HepG2 (cell line): ENCODE results near the gene MLLT10. TPM values are rescaled to one million over a fixed set of nuclear protein-coding genes. Genes with fewer than 3 reads are reported as not detected.
A peak's percentile ranks its signal among the peaks of the same experiment; 100 is the strongest.

Experiments used
- ARID2 ChIP-seq: sonication (generic); formaldehyde crosslinking; IDR thresholded peaks from 2 replicates; pipeline ENCODE4 v1.8.1; 2022; ENCODE audit warnings: mild to moderate bottlenecking, missing genetic modification reagents, borderline replicate concordance
- E2F2 ChIP-seq: sonication (generic); formaldehyde crosslinking; IDR thresholded peaks from 2 replicates; pipeline ENCODE4 v1.4.0; 2020; ENCODE audit warnings: missing genetic modification reagents, borderline replicate concordance
- FOXO4 ChIP-seq: sonication (generic); formaldehyde crosslinking; conservative IDR thresholded peaks from 2 replicates; pipeline ENCODE4 v1.8.1; 2023; ENCODE audit warnings: missing genetic modification reagents
- ISL2 ChIP-seq: sonication (generic); formaldehyde crosslinking; IDR thresholded peaks from 2 replicates; pipeline ENCODE4 v1.5.0; 2020; ENCODE audit warnings: missing genetic modification reagents
- KDM5B ChIP-seq: sonication (generic); formaldehyde crosslinking; IDR thresholded peaks from 2 replicates; pipeline ENCODE4 v1.4.0; 2020; ENCODE audit warnings: missing genetic modification reagents, mild to moderate bottlenecking, borderline replicate concordance
- KIAA2018 ChIP-seq: sonication (generic); formaldehyde crosslinking; IDR thresholded peaks from 2 replicates; pipeline ENCODE4 v1.5.0; 2020; ENCODE audit warnings: mild to moderate bottlenecking, missing genetic modification reagents, borderline replicate concordance
- KLF13 ChIP-seq: sonication (generic); formaldehyde crosslinking; IDR thresholded peaks from 2 replicates; pipeline ENCODE4 v1.4.0; 2020; ENCODE audit warnings: mild to moderate bottlenecking, missing genetic modification reagents
- MEIS2 ChIP-seq: sonication (generic); formaldehyde crosslinking; IDR thresholded peaks from 2 replicates; pipeline ENCODE4 v1.9.0; 2021; ENCODE audit warnings: mild to moderate bottlenecking, missing genetic modification reagents
- MIER2 ChIP-seq: IDR thresholded peaks from 2 replicates; pipeline ENCODE4 v1.6.1; 2016; ENCODE audit warnings: missing biosample characterization, missing genetic modification reagents
- MXD3 ChIP-seq: IDR thresholded peaks from 2 replicates; pipeline ENCODE4 v1.6.1; 2016; ENCODE audit warnings: mild to moderate bottlenecking, missing biosample characterization, missing genetic modification reagents
- PLRG1 ChIP-seq: fragments of 450-650 bp; conservative IDR thresholded peaks from 2 replicates; pipeline ENCODE4 v1.6.1; 2016
- POGZ ChIP-seq: sonication (generic); formaldehyde crosslinking; IDR thresholded peaks from 2 replicates; pipeline ENCODE4 v1.4.0; 2020; ENCODE audit warnings: mild to moderate bottlenecking, missing genetic modification reagents
- SAFB2 ChIP-seq: sonication (generic); formaldehyde crosslinking; IDR thresholded peaks from 2 replicates; pipeline ENCODE4 v1.5.1; 2020; ENCODE audit warnings: missing genetic modification reagents, low read depth, mild to moderate bottlenecking, borderline replicate concordance
- SATB2 ChIP-seq: sonication (generic); formaldehyde crosslinking; IDR thresholded peaks from 2 replicates; pipeline ENCODE4 v1.5.0; 2020; ENCODE audit warnings: missing genetic modification reagents
- SP140L ChIP-seq: sonication (generic); formaldehyde crosslinking; IDR thresholded peaks from 2 replicates; pipeline ENCODE4 v1.4.0; 2020; ENCODE audit warnings: missing genetic modification reagents, borderline replicate concordance
- TOPORS ChIP-seq: sonication (generic); formaldehyde crosslinking; IDR thresholded peaks from 2 replicates; pipeline ENCODE4 v1.8.0; 2023; ENCODE audit warnings: mild to moderate bottlenecking, missing genetic modification reagents
- ZNF619 ChIP-seq: sonication (generic); formaldehyde crosslinking; IDR thresholded peaks from 2 replicates; pipeline ENCODE4 v1.4.0; 2020; ENCODE audit warnings: mild to moderate bottlenecking, missing genetic modification reagents
- ZNF768 ChIP-seq: sonication (generic); formaldehyde crosslinking; IDR thresholded peaks from 2 replicates; pipeline ENCODE4 v1.4.0; 2020; ENCODE audit warnings: missing genetic modification reagents
- ZNF780A ChIP-seq: sonication (generic); formaldehyde crosslinking; IDR thresholded peaks from 2 replicates; pipeline ENCODE4 v1.8.0; 2022; ENCODE audit warnings: mild to moderate bottlenecking, missing genetic modification reagents, moderate library complexity
- polyA plus RNA-seq, 8 experiments: library from polyadenylated mRNA; depleted of rRNA in 3 of 8; stranded (reverse) in 7 of 8; unstranded in 1 of 8; fragments of >200 nt; fragmentation: Illumina TruSeq in 4 of 8; extraction: Trizol in 4 of 8; gene quantifications; 2 replicates each; pipeline versions ENCODE4 v1.2.1 to v1.2.3, GENCODE V29; 2011 to 2016; ENCODE audit warnings: low read depth in 4 of 8, missing spikeins in 1 of 8, mixed read lengths in 1 of 8; ENCODE audit not compliant: insufficient read depth in 1 of 8
- total RNA-seq, 5 experiments: library from RNA; depleted of rRNA; stranded (reverse); fragments of >200 nt; fragmentation: Illumina TruSeq; extraction: Trizol; gene quantifications; 2 replicates each; pipeline ENCODE4 v1.2.3, GENCODE V29; 2016; ENCODE audit warnings: low read depth in 1 of 5

Gene MLLT10
- total and polyA plus RNA-seq, 2 of the 13 experiments (the other 11 are each of a cell fraction or from before 2014, with no cell fraction given): 51.3 to 84.1 TPM

GRCh38 chr10:21495752-21496342, 38.2 kb upstream of the MLLT10 start (continued):
- TF ChIP-seq KDM5B (peak; percentile 65; the same call in 1 of the 2 replicates), PLRG1 (no peak), POGZ (CRISPR knock-in tag) (peak; percentile 86), SP140L (CRISPR knock-in tag) (no peak), ZNF619 (CRISPR knock-in tag) (peak; percentile 89; the same call in 1 of the 2 replicates), ARID2 (CRISPR knock-in tag) (no peak), FOXO4 (no peak), ZNF780A (CRISPR knock-in tag) (peak; percentile 78), SAFB2 (CRISPR knock-in tag) (peak; percentile 80; the same call in 1 of the 2 replicates), MEIS2 (CRISPR knock-in tag) (peak; percentile 86; the same call in 1 of the 2 replicates), ISL2 (CRISPR knock-in tag) (peak; percentile 84), KLF13 (no peak), TOPORS (peak; percentile 73; the same call in 1 of the 2 replicates), SATB2 (CRISPR knock-in tag) (peak; percentile 27; the same call in 1 of the 2 replicates), MXD3 (CRISPR knock-in tag) (peak; percentile 97), MIER2 (peak; percentile 82), ZNF768 (CRISPR knock-in tag) (peak; percentile 68), E2F2 (no peak), KIAA2018 (no peak)
